Endothelial cell of umbilical vein (primary cell): ENCODE results near the gene PDE4B. TPM values are rescaled to one million over a fixed set of nuclear protein-coding genes. Genes with fewer than 3 reads are reported as not detected.

Experiments used
- BruUV-seq: library from RNA; stranded (reverse); fragments of 400-500 nt; replicated peaks from 2 replicates; lab custom pipeline; 2021; lab: Mats Ljungman, UMichigan
- CTCF ChIA-PET: fragments of 300-600, 350-600 bp; sonication (Branson Sonifier 250); formaldehyde crosslinking; loops from one replicate; lab custom pipeline; 2021; ENCODE audit warnings: antibody characterized with exemption, inconsistent platforms; lab: Charles Lee
- POLR2A ChIA-PET: fragments of 300-600, 350-600 bp; sonication (Branson Sonifier 250); formaldehyde crosslinking; loops from one replicate; lab custom pipeline; 2021; ENCODE audit warnings: antibody characterized with exemption, inconsistent platforms; lab: Charles Lee
- DNase-seq: peaks from one replicate; pipeline ENCODE4 v3.0.0-alpha.2; 2011; ENCODE audit warnings: low read depth, low spot score
- FAIRE-seq: peaks from 2 replicates; lab custom pipeline; 2011; peaks lifted over from hg19 to GRCh38; lab: Jason Lieb, UNC
- H2AFZ ChIP-seq: 2 replicates; pipeline ENCODE4 v1.6.0; 2012; ENCODE audit warnings: low read depth, low read length, control low read depth, inconsistent platforms
- H3K27ac ChIP-seq: 2 replicates; pipeline ENCODE4 v1.5.1; 2011; ENCODE audit warnings: low read depth, mild to moderate bottlenecking, control low read depth, low read length, moderate library complexity; ENCODE audit not compliant: insufficient read depth
- H3K27me3 ChIP-seq, 2 experiments: 2 replicates each; pipeline versions ENCODE4 v1.6.0 to v1.6.1; 2011; ENCODE audit warnings: low read length in 2 of 2, mixed read lengths in 1 of 2; ENCODE audit not compliant: control insufficient read depth in 2 of 2, insufficient read depth in 2 of 2
- H3K36me3 ChIP-seq, 2 experiments: 2 replicates in 1 of 2; 3 replicates in 1 of 2; pipeline ENCODE4 v1.5.1; 2011; ENCODE audit warnings: low read length in 2 of 2, mild to moderate bottlenecking in 1 of 2, moderate library complexity in 1 of 2; ENCODE audit not compliant: control insufficient read depth in 2 of 2, insufficient read depth in 2 of 2; ENCODE audit errors: extremely low read depth in 1 of 2
- H3K4me1 ChIP-seq: 3 replicates; pipeline ENCODE4 v1.5.1; 2011; ENCODE audit warnings: mild to moderate bottlenecking, low read length; ENCODE audit not compliant: control insufficient read depth, insufficient read depth; ENCODE audit errors: extremely low read depth
- H3K4me2 ChIP-seq: 2 replicates; pipeline ENCODE4 v1.6.1; 2011; ENCODE audit warnings: low read length, control low read depth, mixed read lengths; ENCODE audit not compliant: insufficient read depth
- H3K4me3 ChIP-seq, 3 experiments: fragments of 200-600 bp in 1 of 3; sonication (generic), shearing (Covaris generic) in 1 of 3; replicated peaks in 1 of 3; 2 replicates each; pipeline ENCODE4 v1.5.1; 2011 to 2016; ENCODE audit warnings: control low read depth in 3 of 3, low read length in 3 of 3, mild to moderate bottlenecking in 2 of 3, inconsistent platforms in 1 of 3, low read depth in 1 of 3, moderate library complexity in 1 of 3; ENCODE audit not compliant: insufficient read depth in 1 of 3
- H3K79me2 ChIP-seq: 2 replicates; pipeline ENCODE4 v1.6.0; 2012; ENCODE audit warnings: low read length, inconsistent platforms; ENCODE audit not compliant: control insufficient read depth, insufficient read depth
- H3K9ac ChIP-seq: replicated peaks from 2 replicates; pipeline ENCODE3; 2011; ENCODE audit warnings: low read length, control low read depth; ENCODE audit not compliant: insufficient read depth; ENCODE audit errors: extremely low read depth
- H3K9me1 ChIP-seq: replicated peaks from 3 replicates; pipeline ENCODE4 v1.6.0; 2011; ENCODE audit warnings: mild to moderate bottlenecking, low read length; ENCODE audit not compliant: control insufficient read depth, insufficient read depth; ENCODE audit errors: extremely low read depth
- H3K9me3 ChIP-seq: replicated peaks from 2 replicates; pipeline ENCODE4 v1.5.1; 2012; ENCODE audit warnings: low read length, inconsistent platforms; ENCODE audit not compliant: control insufficient read depth, insufficient read depth
- H4K20me1 ChIP-seq: replicated peaks from 2 replicates; pipeline ENCODE3; 2011; ENCODE audit warnings: mild to moderate bottlenecking, low read length; ENCODE audit not compliant: control insufficient read depth, insufficient read depth; ENCODE audit errors: extremely low read depth
- EZH2 ChIP-seq: IDR thresholded peaks from 2 replicates; pipeline ENCODE4 v1.6.1; 2012; ENCODE audit warnings: borderline replicate concordance, low read depth, mild to moderate bottlenecking, moderate library complexity, low read length, inconsistent platforms; ENCODE audit not compliant: severe bottlenecking
- FOS ChIP-seq: IDR thresholded peaks from 2 replicates; pipeline ENCODE4 v1.6.1; 2011; ENCODE audit warnings: mild to moderate bottlenecking, low read length, moderate library complexity, borderline replicate concordance; ENCODE audit not compliant: insufficient read depth
- GATA2 ChIP-seq: IDR thresholded peaks from 2 replicates; pipeline ENCODE4 v1.7.0; 2011; ENCODE audit warnings: low read depth, mild to moderate bottlenecking, moderate library complexity, mixed read lengths, low read length; ENCODE audit not compliant: insufficient read length, insufficient read depth
- JUN ChIP-seq: IDR thresholded peaks from 2 replicates; pipeline ENCODE4 v1.6.1; 2011; ENCODE audit warnings: borderline replicate concordance, low read depth; ENCODE audit not compliant: insufficient read length, insufficient read depth
- MYC ChIP-seq: IDR thresholded peaks from one replicate; pipeline ENCODE4 v1.6.1; 2011; ENCODE audit warnings: mild to moderate bottlenecking, low read depth, low read length
- POLR2A ChIP-seq: IDR thresholded peaks from 2 replicates; pipeline ENCODE4 v1.6.1; 2012; ENCODE audit warnings: low read depth, mild to moderate bottlenecking, control low read depth, low read length
- POLR2AphosphoS5 ChIP-seq: IDR thresholded peaks from 2 replicates; pipeline ENCODE4 v1.6.1; 2012; ENCODE audit warnings: low read depth, mild to moderate bottlenecking, control low read depth, low read length, moderate library complexity; ENCODE audit not compliant: insufficient read depth
- dilution Hi-C: fragments of 300-500 bp; cut with MboI; formaldehyde crosslinking; loops from one replicate; pipeline ENCODE4 v1.15.0; 2019; ENCODE audit warnings: low sequenced_read_pairs; ENCODE audit not compliant: extremely low pct_ligation_motif_present
- intact Hi-C: fragments of 100-400 bp; cut with micrococcal nuclease; formaldehyde crosslinking; loops from one replicate; pipeline ENCODE4 v1.10.0; 2022
- polyA plus RNA-seq, 4 experiments: library from polyadenylated mRNA; depleted of rRNA in 3 of 4; stranded (reverse) in 3 of 4; unstranded in 1 of 4; fragments of >200 nt; gene quantifications; 2 replicates each; pipeline versions ENCODE4 v1.2.1 to v1.2.3, GENCODE V29; 2011 to 2012; ENCODE audit warnings: missing spikeins in 1 of 4
- total RNA-seq: library from RNA; stranded (reverse); gene quantifications from 2 replicates; pipeline ENCODE4 v1.2.3, GENCODE V29; 2021
- TF ChIP-seq, protein P1 (sequence below), 2 donors: IDR thresholded peaks; 1 replicate in 1 of 2; 2 replicates in 1 of 2; pipeline ENCODE4 v1.5.1; 2011; ENCODE audit warnings: low read length in 2 of 2, mild to moderate bottlenecking in 2 of 2, moderate library complexity in 2 of 2, control low read depth in 1 of 2, inconsistent platforms in 1 of 2, low read depth in 1 of 2; ENCODE audit not compliant: insufficient read depth in 1 of 2; ENCODE audit errors: extremely low read depth in 1 of 2
- TF ChIP-seq, protein P2 (sequence below): IDR thresholded peaks from 2 replicates; pipeline ENCODE4 v1.6.1; 2011; ENCODE audit not compliant: insufficient read depth, insufficient read length

The PDE4B gene
- total and polyA plus RNA-seq, 2 donors (not counting 3 experiments of a cell fraction or from before 2014, with no cell fraction given): 63.5 to 69.8 TPM

DNA sequence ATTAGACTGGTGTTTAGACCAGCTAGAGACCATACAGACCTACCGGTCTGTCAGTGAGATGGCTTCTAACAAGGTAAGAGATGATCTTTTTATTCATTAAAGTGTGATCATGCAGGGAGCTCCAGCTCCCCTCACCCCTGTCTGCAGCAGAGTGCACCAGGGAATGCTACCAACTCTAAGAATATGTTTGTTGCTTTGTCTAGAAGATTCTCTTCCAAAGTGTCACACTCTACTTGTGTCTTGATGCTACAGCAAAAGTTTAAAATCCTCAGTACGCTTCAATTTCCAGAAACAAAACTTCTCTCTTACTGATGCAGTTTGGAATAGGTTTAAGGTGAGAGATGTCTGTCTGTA, 539.8 kb downstream of the PDE4B start:
- no peak for TF ChIP-seq FOS
- TF ChIP-seq, protein P1, sequence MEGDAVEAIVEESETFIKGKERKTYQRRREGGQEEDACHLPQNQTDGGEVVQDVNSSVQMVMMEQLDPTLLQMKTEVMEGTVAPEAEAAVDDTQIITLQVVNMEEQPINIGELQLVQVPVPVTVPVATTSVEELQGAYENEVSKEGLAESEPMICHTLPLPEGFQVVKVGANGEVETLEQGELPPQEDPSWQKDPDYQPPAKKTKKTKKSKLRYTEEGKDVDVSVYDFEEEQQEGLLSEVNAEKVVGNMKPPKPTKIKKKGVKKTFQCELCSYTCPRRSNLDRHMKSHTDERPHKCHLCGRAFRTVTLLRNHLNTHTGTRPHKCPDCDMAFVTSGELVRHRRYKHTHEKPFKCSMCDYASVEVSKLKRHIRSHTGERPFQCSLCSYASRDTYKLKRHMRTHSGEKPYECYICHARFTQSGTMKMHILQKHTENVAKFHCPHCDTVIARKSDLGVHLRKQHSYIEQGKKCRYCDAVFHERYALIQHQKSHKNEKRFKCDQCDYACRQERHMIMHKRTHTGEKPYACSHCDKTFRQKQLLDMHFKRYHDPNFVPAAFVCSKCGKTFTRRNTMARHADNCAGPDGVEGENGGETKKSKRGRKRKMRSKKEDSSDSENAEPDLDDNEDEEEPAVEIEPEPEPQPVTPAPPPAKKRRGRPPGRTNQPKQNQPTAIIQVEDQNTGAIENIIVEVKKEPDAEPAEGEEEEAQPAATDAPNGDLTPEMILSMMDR (IDR thresholded peaks at IDR 0.05; ENCODE audit: extremely low read depth in 1 of 2, insufficient read depth in 1 of 2, low read depth in 1 of 2, low read length in 2 of 2): no peak
- no peak for TF ChIP-seq MYC
- no peak for TF ChIP-seq EZH2
- no peak for TF ChIP-seq GATA2
- no peak for TF ChIP-seq POLR2A
- no peak for TF ChIP-seq POLR2AphosphoS5
- TF ChIP-seq, protein P2, sequence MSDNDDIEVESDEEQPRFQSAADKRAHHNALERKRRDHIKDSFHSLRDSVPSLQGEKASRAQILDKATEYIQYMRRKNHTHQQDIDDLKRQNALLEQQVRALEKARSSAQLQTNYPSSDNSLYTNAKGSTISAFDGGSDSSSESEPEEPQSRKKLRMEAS: no peak
- TF ChIP-seq JUN: no peak
- intact Hi-C loops: loop anchor here (1.0 to 10.0 kb wide), 6 partner anchors 31 to 602 kb away; no protein-coding TSS in a partner anchor
- no peaks in the 10 kb centered on the region for H3K9me1 ChIP-seq
- BruUV-seq: TSS peak; percentile 38
- H3K4me3 ChIP-seq: peak overlapping the region; percentile 77 to 98 (median 92)
- DNase-seq (no peak), FAIRE-seq (no peak)
- H3K27me3 ChIP-seq: no peaks in the 10 kb centered on the region
- peaks cover 49% of the 10 kb centered on the region for H3K79me2 ChIP-seq
- no peak overlapping the region for H2AFZ ChIP-seq
- peak overlapping the region; percentile 100 for H3K9ac ChIP-seq
- H3K36me3 ChIP-seq: peaks cover 0 to 4% of the 10 kb centered on the region in 2 experiments
- H3K4me1 ChIP-seq: peaks cover 36% of the 10 kb centered on the region
- no peaks in the 10 kb centered on the region for H3K9me3 ChIP-seq
- no peaks in the 10 kb centered on the region for H4K20me1 ChIP-seq
- dilution Hi-C loops: loop anchor here (25.0 kb wide), 1 partner anchor 205 kb away; the partner anchor contains the start of gene SGIP1
- CTCF ChIA-PET: interaction anchor here (0.7 to 4.1 kb wide), 23 partner anchors 10 to 171 kb away, joined by 3 to 51 read pairs (median 6); no protein-coding TSS in a partner anchor
- peak overlapping the region; percentile 100 for H3K4me2 ChIP-seq
- H3K27ac ChIP-seq: peak overlapping the region; percentile 95
- POLR2A ChIA-PET: interaction anchor here (0.8 to 2.1 kb wide), 11 partner anchors 10 to 80 kb away, joined by 3 to 13 read pairs (median 6); no protein-coding TSS in a partner anchor
